Fibroblast of skin of scalp (primary cell): Measurements from ENCODE around the gene GPR62.

Experiments used
- DNase-seq: peaks from one replicate; pipeline ENCODE4 v3.0.0-alpha.2; 2013

The GPR62 gene

GRCh38 chr3:51938780-51939425, 16.3 kb upstream of the GPR62 start:
- no peak for DNase-seq

GRCh38 chr3:51940648-51941462, 14.3 kb upstream of the GPR62 start:
- no peak for DNase-seq

- no peak for DNase-seq
Observed at GRCh38 chr3:51941463-51941797, 13.8 kb upstream of the GPR62 start.

- peak; percentile 100 for DNase-seq
Observed at GRCh38 chr3:51941798-51942602, 13.2 kb upstream of the GPR62 start, which contains the start of the genes PARP3 and RRP9. PARP3 (plus strand) TSS chr3:51942363; CDS start chr3:51943356, 993 bp downstream. RRP9 (minus strand) TSS chr3:51941904; CDS start chr3:51941867, 37 bp downstream.

- peak; percentile 72 for DNase-seq
Observed at GRCh38 chr3:51942603-51943450, 12.4 kb upstream of the GPR62 start.

- DNase-seq = no peak
Observed at GRCh38 chr3:51943451-51944391, 11.5 kb upstream of the GPR62 start.

- DNase-seq = no peak
Observed at GRCh38 chr3:51944451-51945021, 10.6 kb upstream of the GPR62 start.

- no peak for DNase-seq
Observed at GRCh38 chr3:51945031-51945840, 9.9 kb upstream of the GPR62 start.

GRCh38 chr3:51945926-51946705, 9.1 kb upstream of the GPR62 start:
- no peak for DNase-seq

- no peak for DNase-seq
Observed at GRCh38 chr3:51946796-51947195, 8.4 kb upstream of the GPR62 start.

- no peak for DNase-seq
Observed at GRCh38 chr3:51947215-51947900, 7.8 kb upstream of the GPR62 start.

- no peak for DNase-seq
Observed at GRCh38 chr3:51948016-51948580, 7.1 kb upstream of the GPR62 start.

GRCh38 chr3:51949121-51949520, 6.1 kb upstream of the GPR62 start:
- no peak for DNase-seq

GRCh38 chr3:51950899-51951298, 4.3 kb upstream of the GPR62 start:
- no peak for DNase-seq

- DNase-seq = peak; percentile 54
Observed at GRCh38 chr3:51953445-51953844, 1.7 kb upstream of the GPR62 start.

GRCh38 chr3:51954105-51954504, 1.1 kb upstream of the GPR62 start:
- DNase-seq = no peak

- no peak for DNase-seq
Observed at GRCh38 chr3:51954713-51955112, 468 bp upstream of the GPR62 start.
